SH-SY5Y (cell line): ENCODE measurements around the gene YWHAE.

ENCODE experiments used
- GATA2 ChIP-seq: IDR thresholded peaks from 2 replicates; pipeline ENCODE4 v1.6.1; 2011; ENCODE audit warnings: mild to moderate bottlenecking, low read depth, low read length
- GATA3 ChIP-seq: IDR thresholded peaks from 2 replicates; pipeline ENCODE4 v1.6.1; 2011; ENCODE audit warnings: low read depth, mild to moderate bottlenecking, low read length, moderate library complexity

DNA sequence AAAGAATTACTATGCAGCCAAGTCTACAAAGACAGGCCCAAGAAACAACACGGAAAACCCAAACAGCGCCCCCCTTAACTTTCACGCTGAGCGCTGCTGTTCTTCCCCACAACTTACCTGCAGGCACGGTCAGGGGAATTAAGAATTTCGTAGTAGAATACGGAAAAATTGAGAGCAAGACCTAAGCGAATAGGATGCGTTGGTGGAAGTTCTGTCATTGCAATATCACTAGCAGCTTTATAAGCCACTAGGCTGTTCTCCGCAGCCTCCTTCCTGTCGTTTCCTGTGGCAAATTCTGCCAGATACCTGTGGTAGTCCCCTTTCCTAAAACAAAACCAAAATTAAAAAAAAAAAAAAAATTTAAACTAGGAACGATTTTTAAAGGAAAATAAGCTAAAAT, 39.0 kb downstream of the YWHAE start:
- no peak for TF ChIP-seq GATA2
- TF ChIP-seq GATA3, result no peak
